Left lobe of liver (tissue), 2 donors: ENCODE data around the gene RGS2. TPM values are rescaled to one million over a fixed set of nuclear protein-coding genes. Genes with fewer than 3 reads are reported as not detected.

Source experiments
- ATAC-seq: fragments of 200-7000 bp; cut with Tn5 transposase; one replicate; pipeline ENCODE4 v1.9.1; 2020; ENCODE audit warnings: mild to moderate bottlenecking, moderate library complexity
- DNase-seq: peaks from one replicate; pipeline ENCODE4 v3.0.0-alpha.2; 2020; ENCODE audit warnings: low spot score
- total RNA-seq: library from RNA; stranded (reverse); gene quantifications from one replicate; pipeline ENCODE4 v1.2.1, GENCODE V29; 2021
- donor health status: DM: no; HTN: no; CAD: no; lungs with moderate emphysema.
- donor health status: DM: no; HTN: yes; CAD: no.

The RGS2 gene
- total RNA-seq, 1 donor from 2014 or later = 3.0 TPM

DNA sequence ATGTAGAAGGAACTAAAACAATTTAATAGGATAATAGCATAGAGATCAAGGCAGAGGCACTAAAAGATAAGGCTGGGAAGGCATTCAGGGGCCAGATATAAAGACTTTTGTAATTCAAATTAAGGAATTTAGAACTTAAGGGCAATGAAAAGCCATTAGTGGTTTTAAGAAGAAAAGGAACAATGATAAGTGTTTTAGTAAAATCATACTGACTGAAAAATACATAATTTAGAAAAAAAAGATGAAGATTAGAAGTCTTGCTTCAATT lies 14.1 kb upstream of the RGS2 start:
- DNase-seq (no peak), ATAC-seq (no peak)

DNA sequence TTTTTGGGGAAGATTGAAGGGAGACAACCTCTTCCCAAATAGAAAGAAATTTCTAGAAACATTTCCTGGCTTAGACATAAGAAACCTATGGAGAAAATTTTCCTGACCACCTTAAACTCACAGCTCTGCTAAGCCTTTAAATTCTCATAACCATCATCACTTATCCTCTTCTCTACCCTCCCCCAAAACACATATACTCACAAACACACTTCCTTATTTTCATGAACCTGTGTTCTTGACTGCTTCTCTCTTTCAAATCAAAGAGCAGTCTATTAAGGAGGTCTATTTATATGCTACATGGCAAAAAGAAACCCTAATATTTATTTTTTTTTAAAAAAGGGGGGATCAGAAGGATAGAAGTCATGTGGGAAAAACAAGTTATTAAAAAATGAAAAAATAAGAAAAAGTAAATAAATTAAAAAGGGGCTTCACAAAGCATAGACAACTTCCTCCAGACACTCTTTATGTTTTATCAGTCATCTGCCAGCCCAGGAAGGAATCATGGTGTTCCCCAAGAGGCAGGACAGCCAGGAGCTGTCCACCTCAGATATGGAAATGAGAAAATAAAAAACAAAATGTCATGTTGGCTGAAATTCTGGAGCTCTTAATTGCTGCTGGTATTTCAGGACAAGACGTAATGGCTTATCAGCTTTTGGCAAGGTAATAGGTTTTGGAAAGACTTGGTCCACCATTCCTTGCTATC lies 12.8 kb upstream of the RGS2 start:
- DNase-seq (no peak), ATAC-seq (no peak)

- DNase-seq = no peak
- ATAC-seq = no peak
Measured at GRCh38 chr1:192797143-192797542, 11.7 kb upstream of the RGS2 start.

DNA sequence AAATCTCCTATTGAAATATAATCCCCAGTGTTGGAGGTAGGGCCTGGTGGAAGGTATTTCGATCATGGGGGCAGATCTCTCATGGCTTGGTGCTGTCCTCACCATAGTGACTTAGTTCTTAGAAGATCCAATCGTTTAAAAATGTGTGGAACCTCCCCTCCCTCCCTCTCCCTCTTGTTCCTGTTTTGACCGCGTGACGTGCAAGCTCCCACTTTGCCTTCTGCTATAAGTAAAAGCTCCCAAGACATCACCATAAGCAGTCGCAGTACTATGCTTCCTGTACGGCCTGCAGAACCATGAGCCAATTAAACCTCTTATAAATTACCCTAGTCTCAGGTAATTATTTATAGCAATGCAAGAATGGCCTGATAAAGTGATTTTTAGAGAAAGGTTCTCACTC lies 10.9 kb upstream of the RGS2 start:
- DNase-seq = no peak

DNA sequence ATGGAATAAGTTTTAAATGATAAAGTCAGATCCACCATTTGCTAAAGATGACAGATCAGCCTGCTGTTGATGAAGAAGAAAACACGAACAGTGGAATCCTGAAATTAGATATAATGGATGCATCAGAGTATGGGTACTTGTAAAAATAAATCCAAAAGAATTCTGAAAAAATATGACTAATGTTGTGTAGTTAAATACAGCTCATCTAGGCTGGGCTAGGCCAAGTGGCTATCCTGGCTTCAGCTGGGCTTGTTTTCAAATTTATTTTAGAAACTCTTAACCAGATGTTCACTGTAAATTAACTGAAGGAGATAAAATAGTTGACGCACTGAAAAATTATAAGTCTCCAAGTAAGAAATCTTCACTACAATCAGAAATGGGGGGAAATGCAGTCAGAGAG lies 7.4 kb upstream of the RGS2 start:
- DNase-seq (no peak), ATAC-seq (no peak)

More for the DNA sequence above, 10.9 kb upstream of the RGS2 start:
- no peak for ATAC-seq

- DNase-seq = no peak
- ATAC-seq = no peak
Measured at GRCh38 chr1:192802406-192802805, 6.4 kb upstream of the RGS2 start.

GRCh38 chr1:192803501-192803900 lies 5.3 kb upstream of the RGS2 start:
- ATAC-seq = no peak
- DNase-seq = no peak

- DNase-seq (no peak), ATAC-seq (peak; percentile 20)
Measured at GRCh38 chr1:192805832-192806323, 3.0 kb upstream of the RGS2 start.

DNA sequence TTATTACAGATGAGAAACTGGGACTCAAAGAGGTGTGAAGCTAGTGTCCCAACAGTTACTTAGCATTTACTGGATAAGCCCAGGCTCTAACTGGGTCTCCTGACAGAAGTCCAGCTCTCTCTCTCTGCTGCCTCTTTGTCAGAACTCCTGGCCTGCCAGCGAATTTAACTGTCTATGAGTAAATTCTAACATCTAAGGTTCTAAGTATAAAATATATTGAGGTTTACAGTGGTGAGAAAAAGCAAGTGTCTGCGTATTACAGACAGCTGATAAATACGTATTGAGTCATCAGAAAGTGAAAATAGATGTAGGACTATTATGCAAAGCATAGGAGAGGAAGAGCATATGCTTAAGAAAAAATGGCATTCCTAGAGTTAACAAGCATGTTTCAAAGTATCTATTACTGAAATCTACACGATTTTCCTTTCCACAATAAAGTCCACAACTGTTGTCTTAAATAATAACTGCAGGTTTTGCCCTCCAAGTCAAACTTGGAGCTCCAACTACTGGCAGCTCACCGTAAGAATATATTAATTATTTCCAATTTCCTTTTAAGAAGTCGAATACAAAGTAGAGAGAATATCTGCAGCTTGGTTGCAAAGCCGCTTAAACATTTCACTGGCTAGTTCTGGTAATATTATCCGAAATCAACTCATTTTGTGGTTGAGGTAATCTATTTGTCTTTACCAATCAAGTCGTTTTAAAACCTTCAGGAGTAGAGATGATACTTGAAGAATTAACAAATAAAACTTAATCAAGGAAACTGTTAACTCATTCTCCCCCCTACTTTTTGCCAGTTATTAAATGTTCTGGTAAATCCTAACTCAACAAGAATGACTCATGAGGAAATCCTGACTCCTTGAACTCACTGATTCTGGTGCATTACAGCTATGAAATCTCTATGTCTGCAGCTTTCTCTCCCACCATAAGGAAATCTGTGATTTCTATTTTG lies 1.4 kb upstream of the RGS2 start:
- ATAC-seq = no peak
- no peak for DNase-seq

GRCh38 chr1:192808163-192808517 lies 699 bp upstream of the RGS2 start:
- no peak for ATAC-seq
- DNase-seq = no peak

DNA sequence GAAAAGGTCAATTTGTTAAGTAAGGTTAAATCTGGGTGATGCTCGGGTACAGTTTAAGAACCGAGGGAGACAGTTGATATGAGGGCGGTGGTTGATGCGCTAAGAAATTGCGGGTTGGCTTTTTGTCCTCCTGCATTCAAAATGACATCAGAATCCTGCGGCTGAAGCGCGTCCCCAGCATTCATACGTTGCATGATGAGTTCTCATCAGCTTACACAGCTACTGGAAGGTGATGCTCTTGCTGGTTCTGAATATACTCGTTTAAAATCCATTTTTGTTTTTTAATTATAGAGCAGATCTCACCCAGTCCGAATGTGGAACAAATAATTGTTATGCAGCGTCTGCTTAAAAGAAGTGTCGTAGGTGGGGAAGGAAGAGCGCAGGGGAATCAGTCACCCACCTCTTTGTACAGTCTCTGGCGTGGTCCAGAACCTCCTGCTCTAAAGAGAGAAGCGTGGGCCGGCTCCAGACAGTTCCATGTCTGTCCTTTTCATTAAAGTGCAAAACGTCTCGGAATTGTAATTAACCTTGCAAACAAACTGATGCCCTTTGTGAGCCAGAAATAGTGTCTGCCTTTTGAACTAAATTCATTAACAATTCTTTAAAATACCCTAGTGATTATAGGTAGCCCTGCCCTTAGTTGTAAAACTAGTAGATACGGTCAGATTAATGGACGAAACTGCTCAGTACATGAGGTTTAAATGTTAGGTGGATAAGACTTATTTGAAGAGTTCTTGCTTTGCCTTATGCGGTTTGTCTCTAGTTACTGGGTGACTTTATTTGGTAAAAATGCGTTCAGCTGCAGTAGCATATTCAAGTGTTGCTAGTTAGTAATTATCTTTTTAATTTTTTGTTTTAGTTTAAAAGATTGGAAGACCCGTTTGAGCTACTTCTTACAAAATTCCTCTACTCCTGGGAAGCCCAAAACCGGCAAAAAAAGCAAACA lies 741 bp downstream of the RGS2 start:
- ATAC-seq (peak; percentile 2), DNase-seq (no peak)

GRCh38 chr1:192810253-192810880 lies 1.5 kb downstream of the RGS2 start:
- DNase-seq (no peak), ATAC-seq (no peak)

GRCh38 chr1:192811006-192811405 lies 2.2 kb downstream of the RGS2 start:
- DNase-seq (no peak), ATAC-seq (no peak)

DNA sequence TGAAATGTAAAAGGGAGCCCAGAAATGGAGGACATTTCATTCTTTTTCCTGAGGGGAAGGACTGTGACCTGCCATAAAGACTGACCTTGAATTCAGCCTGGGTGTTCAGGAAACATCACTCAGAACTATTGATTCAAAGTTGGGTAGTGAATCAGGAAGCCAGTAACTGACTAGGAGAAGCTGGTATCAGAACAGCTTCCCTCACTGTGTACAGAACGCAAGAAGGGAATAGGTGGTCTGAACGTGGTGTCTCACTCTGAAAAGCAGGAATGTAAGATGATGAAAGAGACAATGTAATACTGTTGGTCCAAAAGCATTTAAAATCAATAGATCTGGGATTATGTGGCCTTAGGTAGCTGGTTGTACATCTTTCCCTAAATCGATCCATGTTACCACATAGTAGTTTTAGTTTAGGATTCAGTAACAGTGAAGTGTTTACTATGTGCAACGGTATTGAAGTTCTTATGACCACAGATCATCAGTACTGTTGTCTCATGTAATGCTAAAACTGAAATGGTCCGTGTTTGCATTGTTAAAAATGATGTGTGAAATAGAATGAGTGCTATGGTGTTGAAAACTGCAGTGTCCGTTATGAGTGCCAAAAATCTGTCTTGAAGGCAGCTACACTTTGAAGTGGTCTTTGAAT lies 2.9 kb downstream of the RGS2 start:
- no peak for DNase-seq

GRCh38 chr1:192812420-192813209 lies 3.8 kb downstream of the RGS2 start:
- no peak for ATAC-seq

More for the DNA sequence above, 2.9 kb downstream of the RGS2 start:
- ATAC-seq = no peak

DNA sequence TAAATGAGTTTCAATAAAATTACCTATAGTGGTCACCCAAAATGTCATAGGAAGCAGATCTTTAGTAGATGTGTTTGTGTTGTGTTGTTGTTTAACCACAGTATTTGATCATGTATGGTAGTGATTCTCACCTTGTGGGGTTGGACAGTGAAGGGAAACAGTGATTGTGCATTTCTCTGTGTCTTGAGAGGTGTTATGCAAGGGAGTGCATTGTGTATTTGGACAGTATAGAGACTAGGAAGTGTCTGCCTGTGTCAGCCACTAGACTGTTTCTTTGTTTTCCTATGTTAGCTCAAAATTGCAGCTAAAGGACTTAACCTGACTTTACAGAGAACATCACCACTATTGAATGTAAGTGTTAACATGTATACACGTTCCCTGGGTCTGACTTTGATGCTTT lies 6.0 kb downstream of the RGS2 start:
- DNase-seq (no peak), ATAC-seq (no peak)

More at GRCh38 chr1:192812420-192813209, 3.8 kb downstream of the RGS2 start:
- DNase-seq = no peak

GRCh38 chr1:192817246-192817645 lies 8.4 kb downstream of the RGS2 start:
- no peak for ATAC-seq

GRCh38 chr1:192821296-192821695 lies 12.5 kb downstream of the RGS2 start:
- ATAC-seq = no peak
- DNase-seq = no peak

More at GRCh38 chr1:192817246-192817645, 8.4 kb downstream of the RGS2 start:
- no peak for DNase-seq

DNA sequence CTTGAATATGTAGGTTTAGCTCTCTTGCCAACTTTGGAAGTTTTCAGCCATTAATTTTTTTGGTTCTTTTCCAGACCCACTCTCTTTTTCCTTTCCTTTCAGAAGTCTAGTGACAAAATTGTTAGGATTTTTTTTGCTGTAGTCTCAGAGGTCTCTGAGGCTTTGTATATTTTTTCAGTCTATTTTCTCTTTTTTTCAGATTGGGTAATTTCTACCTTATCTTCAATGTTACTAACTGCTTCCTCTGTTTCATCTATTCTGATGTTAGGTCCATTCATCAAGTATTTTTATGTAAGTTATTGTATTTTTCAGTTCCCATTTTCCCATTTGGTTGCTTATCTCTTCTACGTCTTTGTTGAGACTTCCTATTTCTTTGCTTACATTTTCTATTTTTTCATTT lies 15.7 kb downstream of the RGS2 start:
- no peak for ATAC-seq
- no peak for DNase-seq
